ENCODE results near the gene EBF3. TPM values are rescaled to one million over a fixed set of nuclear protein-coding genes. Genes with fewer than 3 reads are reported as not detected.

The EBF3 gene
- total RNA-seq, 1 donor from 2014 or later = 0.82 TPM

DNA sequence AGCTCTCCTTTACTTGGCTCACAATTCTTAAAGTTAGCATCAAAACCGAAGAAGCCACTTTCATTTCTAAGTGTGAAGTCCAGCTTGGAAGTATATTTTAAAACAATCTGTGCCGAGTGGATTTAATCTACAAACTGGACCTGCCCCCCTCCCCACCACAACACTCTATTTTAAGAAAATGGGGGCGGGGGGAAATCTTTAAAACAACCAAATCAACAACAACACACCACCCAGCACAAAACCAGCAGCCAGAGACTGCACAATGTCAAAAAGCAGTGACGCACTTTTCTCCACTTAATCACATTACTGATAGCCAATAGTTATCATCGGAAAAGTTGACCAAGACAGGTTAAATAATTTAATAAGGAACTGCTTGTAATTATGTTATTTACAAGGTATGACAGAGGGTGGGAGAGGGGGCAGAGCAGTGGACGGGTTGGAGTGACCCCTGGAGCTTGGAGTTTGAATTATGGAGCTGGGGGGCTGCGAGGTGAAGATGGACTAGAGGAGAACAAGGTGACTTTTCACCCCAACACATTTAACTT is 2.8 kb downstream of the EBF3 start:
- FAIRE-seq (no peak), DNase-seq (ENCODE audit: low spot score in 2 of 2) (no peak)

DNA sequence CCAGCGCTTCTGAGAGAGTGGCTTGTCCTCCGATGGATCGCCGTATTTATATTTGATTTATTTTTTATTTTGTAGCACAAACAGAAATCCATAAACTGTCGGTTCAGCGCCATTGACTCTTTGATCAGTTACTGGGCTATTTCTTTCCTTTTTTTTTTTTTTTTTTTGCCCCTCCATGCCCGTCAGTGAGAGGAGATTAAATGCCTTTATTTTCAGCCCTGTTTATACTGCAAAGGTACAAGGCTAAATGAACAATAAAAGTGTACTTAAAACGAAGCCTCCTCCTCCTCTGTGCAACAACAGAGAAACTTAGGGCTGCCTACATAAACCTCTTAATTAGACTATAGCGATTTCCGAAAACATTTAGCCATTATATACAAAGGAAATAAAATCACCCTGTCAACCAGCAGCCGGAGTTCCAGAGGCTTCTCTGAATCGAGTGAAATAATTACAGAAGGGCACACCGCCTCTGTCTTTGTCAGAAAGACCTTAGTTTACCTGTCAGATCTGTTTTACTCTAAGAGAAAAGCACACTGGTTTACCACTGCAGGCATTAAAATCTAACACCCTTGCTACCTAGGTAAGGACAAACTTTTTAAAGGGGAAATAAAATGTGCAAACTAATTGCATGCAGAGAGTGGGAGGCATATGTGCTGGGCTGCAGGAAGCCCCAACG is 3.5 kb downstream of the EBF3 start:
- FAIRE-seq = no peak
- no peak for DNase-seq (ENCODE audit: low spot score in 2 of 2)

DNA sequence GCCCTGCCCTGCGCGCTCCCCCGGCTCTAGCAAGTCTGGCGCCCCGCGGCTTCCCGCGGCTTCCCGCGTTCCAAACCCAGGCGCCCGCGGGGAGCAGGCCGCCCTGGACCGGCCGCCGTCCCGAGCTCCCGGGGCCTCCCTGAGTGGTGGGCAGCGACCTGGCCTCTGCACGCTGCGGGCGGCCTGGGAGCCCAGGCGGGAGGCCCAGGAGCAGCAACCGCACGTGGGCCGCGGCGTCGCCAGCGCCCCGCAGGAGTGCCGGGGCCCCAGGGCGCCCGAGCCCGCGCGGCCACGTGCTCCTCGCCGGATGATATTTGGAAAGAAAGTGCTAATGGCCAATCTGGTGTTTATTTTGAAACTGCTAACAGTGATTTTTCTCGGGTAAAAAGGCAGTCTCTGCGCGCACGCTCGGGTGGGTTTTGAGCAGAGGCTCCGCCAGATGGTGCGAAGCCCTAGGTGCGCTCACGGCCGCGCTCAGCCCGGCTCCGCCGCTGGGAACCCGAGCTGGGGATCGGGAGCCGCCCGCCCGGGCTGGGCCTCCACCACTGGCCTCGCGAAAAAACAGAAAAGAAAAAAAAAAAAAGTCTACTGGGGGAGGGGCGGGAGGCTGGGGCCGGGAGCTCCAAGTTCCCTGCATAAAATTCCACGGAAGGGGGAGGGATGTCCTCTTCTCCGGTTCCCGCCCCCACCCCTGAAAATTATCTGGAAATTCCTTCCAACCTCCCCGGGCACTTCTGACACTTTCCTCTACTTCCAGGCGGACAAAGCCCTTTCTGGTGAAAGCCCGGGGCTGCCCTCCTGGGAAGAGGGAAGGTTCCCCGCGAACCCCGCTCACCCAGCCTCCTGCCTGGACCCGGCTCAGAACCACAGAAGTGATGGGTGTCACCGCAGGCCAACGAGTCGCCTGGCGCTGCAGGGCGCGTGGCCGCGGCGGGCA is 4.3 kb downstream of the EBF3 start:
- FAIRE-seq (no peak), DNase-seq (ENCODE audit: low spot score in 2 of 2) (peak in 1 of 2 donors; percentile 26)

DNA sequence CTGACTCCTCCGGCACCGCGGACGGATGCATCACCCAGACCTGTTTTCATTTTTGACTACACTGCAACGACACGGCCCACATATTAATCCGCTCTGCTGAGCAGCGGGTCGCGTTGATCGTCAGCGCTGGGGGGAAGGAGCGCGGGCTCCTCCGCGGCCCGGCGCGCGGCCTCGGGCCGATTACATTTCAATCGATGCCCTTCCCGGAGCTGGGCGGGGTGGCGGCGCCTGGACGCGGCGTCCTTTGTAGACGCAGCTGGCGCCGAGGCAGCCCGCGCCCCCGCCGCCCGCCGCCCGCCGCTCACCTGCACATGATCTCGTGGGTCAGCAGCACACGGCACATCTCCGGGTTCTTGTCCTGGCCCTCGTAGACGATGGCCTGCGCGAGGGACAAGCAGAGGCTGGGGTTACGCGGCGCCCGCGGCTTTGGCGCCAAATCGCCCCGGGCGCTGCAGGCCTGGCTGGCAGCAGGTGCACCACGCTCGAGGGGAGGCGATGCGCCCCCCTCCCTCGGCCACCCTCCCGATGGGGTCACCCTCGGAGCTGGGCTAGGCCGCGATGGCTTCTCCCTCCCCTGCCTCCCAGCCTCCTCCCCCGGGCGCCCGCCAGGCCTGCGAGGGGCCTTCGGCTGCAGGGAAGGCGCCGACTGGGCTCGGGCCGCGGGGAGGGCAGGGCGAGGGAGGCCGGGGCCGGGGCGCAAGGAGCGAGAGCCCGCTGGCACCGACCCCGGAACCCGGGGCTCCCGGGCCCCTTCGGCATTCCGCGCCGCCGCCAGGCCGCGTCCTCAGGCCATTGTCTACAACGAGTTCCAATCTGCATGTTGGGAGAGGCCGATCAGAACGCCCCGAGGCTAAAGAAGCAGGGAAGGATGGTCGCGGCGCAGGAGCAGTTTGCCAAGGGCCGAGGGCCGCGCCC is 5.2 kb downstream of the EBF3 start:
- no peak for FAIRE-seq

DNA sequence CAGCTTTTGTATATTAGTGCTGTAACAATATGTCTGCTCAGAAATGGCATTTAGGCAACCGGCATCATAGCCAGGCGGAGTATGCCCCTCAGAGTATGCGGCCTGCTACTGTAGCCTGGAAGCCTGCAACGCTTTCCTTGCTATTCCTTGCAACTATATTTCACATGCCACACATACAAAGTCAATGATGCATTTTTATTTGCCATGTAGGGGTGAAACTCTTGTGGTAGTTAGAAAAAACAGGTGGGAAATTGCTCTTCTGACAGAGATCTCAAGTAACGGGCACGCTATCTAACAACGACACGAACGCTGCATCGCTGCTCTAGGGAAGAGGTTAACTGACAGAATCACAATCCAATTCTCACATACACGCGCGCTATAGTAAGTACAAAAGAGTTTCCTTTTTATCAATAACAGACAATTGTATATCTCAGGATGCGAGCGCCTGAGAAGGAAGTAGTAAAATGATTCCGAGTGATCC is 5.9 kb downstream of the EBF3 start:
- DNase-seq (ENCODE audit: low spot score in 2 of 2) (peak in 1 of 2 donors; percentile 36), FAIRE-seq (no peak)

More for the DNA sequence above, 5.2 kb downstream of the EBF3 start:
- peak in 1 of 2 donors; percentile 44 for DNase-seq (ENCODE audit: low spot score in 2 of 2)

DNA sequence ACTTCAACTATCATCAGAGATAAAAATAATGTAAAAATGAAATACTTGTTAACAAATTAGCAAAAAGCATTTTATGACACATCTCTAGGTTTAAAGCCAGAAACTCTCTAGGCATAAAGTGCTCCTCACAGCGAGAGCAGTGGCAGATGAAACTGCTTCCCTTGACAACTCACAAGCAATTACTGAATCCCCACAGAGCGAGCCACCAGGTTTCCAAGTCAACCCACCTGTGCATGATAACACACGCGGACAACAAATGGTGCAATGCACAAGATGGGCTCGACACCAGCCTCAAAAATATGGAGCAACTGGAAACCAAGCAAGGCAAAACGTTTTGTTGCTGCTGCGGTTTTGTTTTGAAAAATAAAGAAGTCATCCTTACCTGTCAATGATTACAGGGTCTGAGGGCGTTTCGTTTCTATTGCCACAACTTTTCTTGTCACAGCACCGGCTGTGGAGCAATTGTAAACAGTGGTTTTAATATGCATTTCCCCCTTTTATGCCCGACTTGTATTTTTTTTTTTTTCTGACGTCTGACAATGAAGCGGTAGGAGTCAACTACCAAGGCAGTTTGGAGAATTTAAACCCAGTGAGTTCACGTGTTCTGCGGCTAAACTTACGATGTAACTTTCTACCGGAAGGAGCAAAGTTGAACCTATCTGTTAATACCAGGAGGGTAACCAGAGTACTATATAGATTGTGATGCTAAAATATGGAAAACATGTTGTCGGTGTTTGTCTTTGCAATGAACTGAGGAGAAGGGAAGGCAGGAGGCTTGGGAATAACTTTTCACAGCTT is 7.0 kb downstream of the EBF3 start:
- no peak for DNase-seq (ENCODE audit: low spot score in 2 of 2)
- FAIRE-seq = no peak

DNA sequence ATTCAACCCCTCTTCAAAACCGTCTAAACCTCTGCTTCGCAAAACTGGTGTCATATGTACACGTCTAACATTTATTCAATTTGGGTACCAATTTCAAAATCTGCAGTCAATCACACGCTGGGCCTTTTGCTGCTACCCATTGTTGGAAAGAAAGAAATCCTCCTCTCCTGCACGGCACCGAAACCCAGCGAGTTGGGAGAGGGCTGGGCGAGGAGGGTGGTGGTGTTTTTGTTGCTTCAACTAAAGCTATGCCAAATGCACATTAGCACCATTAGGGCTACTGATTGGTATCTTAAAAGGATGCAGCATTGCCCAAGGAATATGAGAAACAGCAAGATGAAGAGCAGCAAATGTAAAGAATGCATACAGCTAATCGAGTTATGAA is 7.8 kb downstream of the EBF3 start:
- FAIRE-seq (no peak), DNase-seq (ENCODE audit: low spot score in 2 of 2) (no peak)

- FAIRE-seq = no peak
- peak in 1 of 2 donors; percentile 26 for DNase-seq (ENCODE audit: low spot score in 2 of 2)
Observed at GRCh38 chr10:129955601-129956285, 8.3 kb downstream of the EBF3 start.

GRCh38 chr10:129954492-129955315 is 9.4 kb downstream of the EBF3 start:
- no peak for FAIRE-seq
- DNase-seq (ENCODE audit: low spot score in 2 of 2) = no peak

DNA sequence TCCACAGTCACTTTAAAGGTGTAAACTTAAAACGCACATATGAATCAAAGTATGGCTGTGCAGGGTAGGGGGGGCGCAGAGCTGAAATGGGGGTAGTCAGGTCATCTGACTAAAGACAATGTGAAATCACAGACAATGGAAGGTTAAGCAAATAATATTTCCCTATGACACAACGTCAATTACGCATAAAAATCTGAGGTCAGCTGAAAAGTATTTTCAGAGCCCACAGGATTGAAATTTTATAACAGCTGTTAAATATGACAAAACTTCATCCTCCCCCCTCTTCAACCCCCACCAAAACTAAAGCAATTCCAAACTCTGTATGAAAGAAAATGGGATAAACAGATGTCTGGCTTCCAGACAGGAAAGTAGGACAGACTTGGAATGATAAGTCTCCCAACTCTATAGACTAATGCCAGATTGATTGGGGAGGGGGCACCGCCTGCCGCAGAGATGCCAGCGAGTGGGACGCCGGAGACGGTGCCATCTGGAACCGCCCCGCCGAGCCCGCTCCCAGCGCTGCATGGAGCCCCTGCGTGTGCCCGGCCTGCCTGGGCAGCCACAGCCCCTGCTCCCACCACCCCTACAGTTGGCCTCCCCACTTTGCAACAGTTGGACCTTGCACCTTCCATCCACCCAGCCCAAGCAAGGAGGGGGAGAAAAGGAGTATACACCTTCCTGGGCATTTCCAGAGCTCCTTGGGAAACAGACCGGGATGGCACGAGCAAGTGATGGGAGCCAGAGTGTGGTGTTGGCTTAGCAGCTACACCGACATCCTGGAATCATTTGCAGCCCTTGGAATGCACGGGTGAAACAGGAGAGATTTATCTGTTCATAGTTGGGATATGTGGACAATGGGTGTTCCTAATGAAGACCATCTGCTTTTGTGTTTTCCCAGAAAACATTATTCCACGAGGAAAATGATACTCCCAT is 10.7 kb downstream of the EBF3 start:
- no peak for DNase-seq (ENCODE audit: low spot score in 2 of 2)

GRCh38 chr10:129952378-129953118 is 11.5 kb downstream of the EBF3 start:
- FAIRE-seq (no peak), DNase-seq (ENCODE audit: low spot score in 2 of 2) (no peak)

More for the DNA sequence above, 10.7 kb downstream of the EBF3 start:
- FAIRE-seq = no peak

DNA sequence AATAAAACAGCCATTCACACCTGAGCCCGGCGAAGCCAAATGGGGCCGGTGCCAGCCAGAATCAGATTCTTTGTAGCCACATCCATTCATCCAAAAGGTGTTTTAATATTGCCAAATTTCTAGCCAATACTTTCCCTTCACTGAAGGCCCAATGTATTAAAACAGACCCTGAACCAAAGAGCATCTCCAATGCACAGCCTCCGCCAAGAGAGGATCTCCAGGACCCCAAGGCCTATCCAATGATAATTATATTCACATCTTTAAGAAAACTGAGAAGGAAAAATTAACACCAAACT is 12.2 kb downstream of the EBF3 start:
- DNase-seq (ENCODE audit: low spot score in 2 of 2) = no peak
- FAIRE-seq = no peak

DNA sequence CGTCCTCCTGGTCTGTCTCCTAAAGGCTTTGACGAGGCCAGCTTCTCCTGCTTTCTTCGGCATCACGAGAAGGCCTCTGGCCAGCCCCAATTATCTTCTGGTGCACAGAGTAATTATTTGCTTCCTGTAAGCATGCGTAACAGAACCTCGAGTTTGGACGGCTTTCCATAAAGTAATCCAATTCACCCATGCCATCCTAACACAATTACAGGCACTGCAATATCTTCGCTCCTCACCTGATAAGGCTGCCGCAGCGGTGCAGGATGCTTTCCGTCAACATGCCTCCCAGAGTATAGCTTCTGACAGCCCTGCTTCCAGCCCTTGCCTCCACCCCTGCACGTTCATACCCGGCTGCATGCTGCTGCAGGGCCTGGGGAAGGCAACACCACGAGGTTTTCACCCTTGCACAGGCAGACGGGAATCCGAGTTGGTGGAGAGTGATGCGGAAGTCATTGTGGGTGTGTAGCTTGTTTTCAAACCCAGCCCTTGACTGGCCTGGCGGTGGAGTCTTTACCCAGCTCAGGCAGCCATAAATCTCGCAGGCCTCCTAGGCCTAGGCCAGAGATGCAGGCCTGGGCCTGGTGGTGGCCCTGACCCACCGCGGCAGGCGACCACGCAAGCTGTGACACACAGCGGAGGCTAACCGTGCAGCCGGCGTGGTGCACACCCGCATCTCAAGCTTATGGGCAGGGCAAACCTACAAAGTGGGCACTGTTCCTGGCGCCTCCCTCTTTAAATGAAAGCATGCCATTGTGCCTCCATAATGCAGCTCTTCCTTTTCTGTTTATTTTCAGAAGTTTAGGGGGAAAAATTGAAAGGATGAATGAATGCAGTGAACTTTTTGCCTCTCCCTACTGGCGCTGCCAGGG is 12.7 kb downstream of the EBF3 start:
- DNase-seq (ENCODE audit: low spot score in 2 of 2) = no peak
- FAIRE-seq = no peak

GRCh38 chr10:129950676-129951075 is 13.4 kb downstream of the EBF3 start:
- DNase-seq (ENCODE audit: low spot score in 2 of 2) (no peak), FAIRE-seq (no peak)

- FAIRE-seq (no peak), DNase-seq (ENCODE audit: low spot score in 2 of 2) (no peak)
Observed at GRCh38 chr10:129949891-129950291, 14.2 kb downstream of the EBF3 start.
